HG02623 (cell line): Measurements from ENCODE around the gene CHD9NB.
"Not testable (repeated sequence)": the region's sequence is repeated elsewhere in the genome, so short reads cannot be mapped to it uniquely, and the experiment has no call there.

ENCODE experiments used
- ATAC-seq: cut with Tn5 transposase; IDR thresholded peaks from one replicate; pipeline ENCODE4 v1.9.1; 2021; ENCODE audit warnings: moderate library complexity; ENCODE audit not compliant: unreplicated experiment

Gene CHD9NB

DNA sequence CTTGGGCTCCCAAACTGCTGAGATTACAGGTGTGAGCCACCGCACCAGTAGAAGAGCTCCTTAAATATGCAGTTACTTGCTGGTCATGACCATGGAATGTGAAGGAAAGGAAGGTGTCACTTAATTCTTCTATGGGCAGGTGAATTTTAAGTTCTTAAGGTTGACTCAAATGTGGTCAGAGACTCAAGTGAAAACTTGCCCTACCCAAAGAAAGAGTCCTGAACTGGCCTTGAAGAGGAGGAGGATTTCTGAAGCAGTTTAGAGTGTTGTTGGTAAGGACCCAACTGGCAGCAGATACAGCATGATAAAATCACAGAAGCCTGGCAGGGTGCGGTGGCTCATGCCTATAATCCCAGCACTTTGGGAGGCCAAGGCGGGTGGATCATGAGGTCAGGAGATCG lies 31.4 kb upstream of the CHD9NB start:
- ATAC-seq = no peak

DNA sequence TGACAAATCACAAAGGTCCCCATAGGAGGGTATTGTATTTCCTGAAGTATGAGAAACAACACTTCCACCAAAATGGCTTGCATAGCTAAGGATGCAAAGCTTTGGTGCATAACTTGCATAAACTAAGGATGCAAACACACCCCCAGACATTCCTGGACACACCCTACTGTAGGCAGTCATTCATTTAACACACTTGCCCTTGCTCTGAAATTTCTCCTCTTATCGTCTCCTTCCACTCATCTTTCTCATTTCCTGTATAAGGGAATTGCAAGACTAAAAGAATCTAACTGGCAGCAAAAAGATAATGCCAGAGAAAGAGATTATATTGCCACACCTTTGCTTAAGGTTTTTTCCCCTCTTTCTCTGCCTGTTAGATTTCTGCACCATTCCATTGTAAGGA lies 30.4 kb upstream of the CHD9NB start:
- ATAC-seq = no peak

DNA sequence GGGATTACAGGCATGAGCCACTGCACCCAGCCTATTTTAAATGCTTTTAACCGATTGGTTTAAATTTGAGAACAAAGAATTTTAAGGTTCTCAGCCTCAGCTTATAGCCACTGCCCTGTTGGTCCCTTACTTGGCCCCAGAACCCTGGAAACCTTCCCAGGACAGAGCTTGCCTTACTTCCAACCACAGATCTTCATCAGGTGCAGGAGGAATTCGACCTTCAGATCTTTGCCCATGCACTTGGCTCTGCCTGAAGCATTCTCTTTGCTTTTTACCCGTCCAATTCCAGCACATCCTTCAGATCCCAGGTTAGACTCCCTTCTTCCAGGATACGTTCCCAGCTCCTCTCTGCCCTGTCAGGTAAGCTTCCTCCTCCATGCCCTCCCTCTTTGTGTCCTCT lies 29.8 kb upstream of the CHD9NB start:
- no peak for ATAC-seq

DNA sequence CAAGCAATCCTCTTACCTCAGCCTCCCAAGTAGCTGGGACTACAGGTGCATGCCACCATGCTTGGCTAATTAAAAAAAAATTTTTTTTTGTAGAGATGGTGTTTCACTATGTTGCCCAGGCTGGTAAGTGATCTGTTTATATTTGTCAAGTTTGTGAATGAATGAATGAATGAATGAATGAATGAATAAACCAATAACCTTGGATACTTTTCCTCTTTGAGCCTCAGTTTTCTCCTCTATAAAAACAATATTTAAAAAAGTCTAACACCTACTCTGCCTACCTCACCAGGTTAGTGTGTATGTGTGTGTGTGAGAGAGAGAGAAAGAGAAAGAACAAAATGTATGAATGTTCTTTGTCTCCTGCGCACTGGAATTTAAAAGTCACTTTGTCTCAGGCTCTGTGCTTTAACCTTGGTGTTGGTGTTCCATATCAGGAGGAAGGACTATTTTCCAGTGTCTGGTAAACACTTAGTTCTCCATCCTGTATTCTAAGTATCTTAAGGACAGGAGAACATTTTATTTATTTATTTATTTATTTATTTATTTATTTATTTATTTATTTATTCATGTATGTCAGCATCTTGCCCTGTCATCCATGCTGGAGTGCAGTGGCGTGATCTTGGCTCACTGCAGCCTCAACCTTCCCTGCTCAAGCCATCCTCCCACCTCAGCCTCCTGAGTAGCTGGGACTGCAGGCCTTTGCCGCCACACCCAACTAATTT lies 29.1 kb upstream of the CHD9NB start:
- no peak for ATAC-seq

DNA sequence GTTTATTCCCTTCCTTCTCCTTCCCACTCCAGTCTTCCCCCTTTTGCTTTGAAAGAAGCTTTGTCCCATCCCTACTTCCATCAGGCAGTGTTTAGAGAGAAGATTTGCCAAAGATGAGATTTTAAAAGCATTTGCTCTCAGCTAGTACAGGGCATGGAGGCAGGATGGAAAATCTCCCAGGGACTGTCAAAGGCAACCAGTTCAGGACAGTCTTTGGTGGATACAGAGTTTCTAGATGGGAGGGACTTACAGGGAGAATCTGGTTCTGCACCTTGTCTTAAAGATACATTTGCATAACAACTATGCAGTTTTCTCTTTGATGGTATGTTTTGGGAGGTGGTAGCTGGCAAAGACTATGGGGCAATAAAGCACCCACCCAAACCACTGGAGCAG lies 28.3 kb upstream of the CHD9NB start:
- no peak for ATAC-seq

DNA sequence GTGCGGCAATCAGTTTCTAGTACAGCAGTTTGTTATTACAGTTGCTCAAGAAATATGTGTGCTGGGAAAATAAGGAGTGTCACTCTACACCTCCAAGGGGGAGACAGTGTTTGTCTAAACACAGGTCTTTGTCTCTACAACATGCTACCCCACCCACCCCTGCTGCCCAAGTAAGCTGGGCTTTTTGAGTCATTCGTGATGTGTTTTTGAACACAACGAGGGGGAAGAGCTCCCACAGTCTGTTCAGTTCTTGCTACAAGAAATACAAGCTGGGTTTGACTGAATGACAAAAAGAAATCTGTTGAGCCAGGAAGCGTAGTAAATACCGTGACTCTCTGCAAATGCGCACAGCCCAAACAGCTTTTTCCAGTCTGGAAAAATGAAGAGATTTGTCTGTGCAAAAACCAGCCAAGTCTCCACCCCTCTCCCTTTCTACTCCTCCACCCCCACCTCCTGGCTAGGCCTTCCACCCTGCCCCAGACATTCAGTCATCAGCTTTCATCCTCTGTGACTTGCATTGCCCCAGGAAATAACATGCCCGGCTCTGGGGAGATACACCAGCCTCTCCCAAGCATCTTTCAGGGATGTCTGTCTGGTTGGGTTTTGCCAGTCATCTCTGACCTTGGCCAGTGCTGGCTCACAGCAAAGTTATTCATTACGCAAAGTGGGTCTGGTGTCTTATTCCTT lies 27.8 kb upstream of the CHD9NB start:
- ATAC-seq = no peak

DNA sequence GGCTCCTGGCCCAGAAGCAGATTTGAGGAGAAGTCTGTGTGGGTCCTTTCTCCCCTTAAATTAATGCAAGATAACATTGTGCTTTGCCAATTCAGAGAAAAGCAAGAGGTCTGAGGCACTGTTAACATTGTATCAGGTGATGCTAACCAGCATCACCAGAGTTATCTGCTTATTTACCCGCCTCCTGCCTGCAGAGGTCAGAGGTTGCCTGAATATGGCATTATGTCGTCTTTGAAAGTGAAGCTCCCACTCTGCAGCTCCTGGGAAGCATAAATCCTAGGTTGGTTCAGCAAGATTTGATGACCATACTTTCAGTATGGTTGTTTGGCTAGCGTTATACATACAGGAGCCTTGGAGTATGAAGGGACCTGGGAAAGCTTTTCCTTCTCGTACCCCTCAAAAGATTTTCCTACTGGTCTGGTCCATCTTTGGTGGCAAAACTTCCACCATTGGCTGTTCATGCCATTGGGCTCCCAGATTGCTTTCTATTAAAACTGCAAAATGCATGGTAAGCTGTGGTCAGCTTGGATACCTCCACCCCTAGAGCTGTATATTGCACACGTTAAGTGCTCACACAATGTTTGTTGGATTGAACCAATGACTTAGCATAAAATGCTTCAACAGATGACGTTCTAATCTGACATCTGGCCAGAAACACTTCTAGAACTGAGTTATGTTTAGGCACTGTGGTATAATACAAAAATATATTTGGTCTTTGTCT lies 26.2 kb upstream of the CHD9NB start:
- no peak for ATAC-seq

DNA sequence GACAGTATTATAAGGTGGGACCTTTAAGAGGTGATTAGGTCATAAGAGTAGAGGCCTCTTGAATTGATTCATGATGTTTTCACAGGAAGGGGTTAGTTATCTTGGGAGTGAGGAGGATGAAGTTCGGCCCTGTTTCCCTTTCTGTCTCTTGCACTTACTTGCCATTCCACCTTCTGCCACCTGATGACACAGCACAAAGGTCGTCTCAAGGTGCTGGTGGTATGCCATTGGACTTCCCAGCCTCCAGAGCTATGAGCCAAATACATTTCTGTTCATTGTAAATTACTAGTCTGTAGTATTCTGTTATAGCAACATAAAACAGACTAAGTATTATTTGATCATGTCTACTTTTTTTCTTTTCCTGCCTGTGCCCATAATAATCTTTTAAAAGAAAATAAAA lies 25.6 kb upstream of the CHD9NB start:
- no peak for ATAC-seq

DNA sequence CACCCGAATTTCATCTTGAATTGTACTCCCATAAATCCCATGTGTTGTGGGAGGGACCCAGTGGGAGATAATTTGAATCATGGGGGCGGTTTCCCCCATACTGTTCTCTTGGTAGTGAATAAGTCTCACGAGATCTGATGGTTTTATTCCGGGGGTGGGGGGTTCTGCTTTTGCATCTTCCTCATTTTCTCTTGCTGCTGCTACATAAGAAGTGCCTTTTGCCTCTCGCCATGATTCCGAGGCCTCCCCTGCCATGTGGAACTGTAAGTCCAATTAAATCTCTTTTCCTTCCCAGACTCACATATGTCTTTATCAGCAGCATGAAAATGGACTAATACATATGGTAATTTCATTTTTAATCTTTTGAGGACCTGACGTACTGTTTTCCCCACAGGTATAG lies 22.8 kb upstream of the CHD9NB start:
- not testable (repeated sequence) for ATAC-seq

DNA sequence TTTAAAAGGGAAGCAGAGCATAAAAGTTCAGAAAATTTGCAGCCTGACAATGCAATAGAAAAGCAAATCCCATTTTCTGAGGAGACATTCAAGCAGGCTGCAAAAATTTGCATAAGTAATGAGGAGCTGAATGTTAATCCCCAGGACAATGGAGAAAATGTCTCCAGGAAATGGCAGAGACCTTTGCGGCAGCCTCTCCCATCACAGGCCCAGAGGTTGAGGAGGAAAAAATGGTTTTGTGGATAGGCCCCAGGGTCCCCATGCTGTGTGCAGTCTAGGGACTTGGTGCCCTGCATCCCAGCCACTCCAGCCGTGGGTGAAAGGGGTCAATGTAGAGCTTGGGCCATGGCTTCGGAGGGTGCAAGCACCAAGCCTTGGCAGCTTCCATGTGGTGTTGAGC lies 21.6 kb upstream of the CHD9NB start:
- not testable (repeated sequence) for ATAC-seq

DNA sequence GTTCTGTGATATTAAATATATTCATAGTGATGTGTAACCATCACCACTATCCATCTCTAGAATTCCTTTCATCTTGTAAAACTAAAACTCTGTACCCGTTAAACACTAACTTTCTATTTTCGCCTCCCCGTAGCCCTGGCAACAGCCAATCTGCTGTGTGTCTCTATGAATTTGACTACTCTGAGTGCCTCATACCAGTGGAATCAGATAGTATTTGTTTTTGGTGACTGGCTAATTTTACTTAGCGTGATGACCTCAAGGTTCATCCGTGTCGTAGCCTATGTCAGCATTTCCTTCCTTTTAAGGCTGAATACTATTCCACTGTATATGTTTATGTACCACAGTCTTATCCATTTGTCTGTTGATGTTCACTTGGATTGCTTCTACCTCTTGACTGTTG lies 20.3 kb upstream of the CHD9NB start:
- no peak for ATAC-seq

DNA sequence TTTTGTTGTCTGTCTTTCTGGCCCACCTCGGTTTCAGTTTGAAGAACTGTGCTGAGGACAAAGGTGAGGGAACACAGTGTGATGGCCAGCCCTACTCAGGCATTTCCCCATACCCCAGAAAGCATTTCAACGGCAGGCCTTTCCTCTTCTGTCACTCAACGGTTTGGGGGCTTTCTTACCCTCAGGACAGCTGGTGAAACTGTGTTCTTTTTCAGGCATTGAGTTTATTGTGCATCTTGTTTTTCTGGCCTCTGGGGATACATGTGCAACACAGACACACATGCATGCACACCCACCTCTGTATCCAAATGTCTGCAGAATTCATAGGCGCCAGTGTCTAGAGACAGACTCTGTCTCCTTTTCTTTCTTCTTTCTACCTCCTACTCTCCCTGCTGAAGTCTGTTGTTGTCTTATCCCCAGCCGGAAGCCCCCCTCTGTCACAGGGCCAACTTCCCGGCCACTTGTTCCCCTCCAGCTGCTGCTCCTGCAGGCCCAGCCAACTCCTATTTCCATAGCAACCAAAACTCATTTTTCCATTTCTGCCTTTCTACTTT lies 19.1 kb upstream of the CHD9NB start:
- ATAC-seq = peak; percentile 64

DNA sequence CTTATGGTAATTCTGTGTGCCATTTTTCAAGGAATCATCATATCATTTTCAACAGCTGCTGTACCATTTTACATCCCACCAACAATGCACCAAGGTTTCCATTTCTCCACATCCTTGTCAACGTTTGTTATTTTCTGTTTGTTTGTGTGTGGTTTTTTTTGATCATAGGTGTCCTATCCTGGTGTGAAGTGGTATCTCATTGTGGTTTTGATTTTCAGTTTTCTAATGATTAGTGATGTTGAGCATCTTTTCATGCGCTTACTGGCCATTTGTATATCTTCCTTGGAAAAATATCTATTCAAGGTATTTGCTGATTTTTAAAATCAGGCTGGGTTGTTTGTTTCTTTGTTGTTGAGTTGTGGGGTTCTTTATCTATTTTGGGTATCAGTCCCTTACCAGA lies 17.1 kb upstream of the CHD9NB start:
- no peak for ATAC-seq

DNA sequence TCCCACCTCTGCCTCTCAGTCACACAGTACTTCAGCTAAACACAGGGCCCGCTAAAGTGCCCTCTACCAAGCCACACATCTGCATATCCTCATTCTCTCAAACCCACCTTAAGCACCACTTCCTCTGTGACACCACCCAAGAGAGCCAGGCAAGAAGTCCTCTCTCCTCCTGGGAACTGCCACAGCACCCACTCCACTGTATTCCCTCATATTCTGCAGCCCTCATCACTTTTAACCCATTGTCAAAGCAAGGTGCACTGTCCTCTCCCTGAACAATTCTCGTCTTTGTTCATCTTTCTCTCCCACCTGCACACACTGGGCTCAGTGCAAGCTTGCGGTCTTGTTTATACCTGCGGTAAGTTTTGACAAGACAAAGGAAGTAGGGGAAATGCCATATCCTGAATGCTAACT lies 15.7 kb upstream of the CHD9NB start:
- ATAC-seq = peak; percentile 43

DNA sequence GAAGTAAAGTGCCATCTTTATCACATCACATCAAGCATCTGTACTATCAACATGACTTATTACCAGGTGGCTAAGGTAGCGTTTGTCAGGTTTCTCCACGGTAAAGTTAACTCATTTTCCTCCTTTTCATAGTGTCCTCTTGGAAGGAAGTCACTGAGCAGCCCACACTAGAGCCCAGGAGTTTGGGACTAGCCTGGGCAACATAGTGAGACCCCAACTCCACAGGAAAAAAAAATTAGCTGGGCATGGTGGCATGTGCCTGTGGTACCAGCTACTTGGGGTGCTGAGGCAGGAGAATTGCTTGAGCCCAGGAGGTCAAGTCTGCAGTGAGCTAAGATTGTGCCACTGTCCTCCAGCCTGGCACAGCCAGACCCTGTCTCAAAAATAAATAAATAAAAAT lies 15.0 kb upstream of the CHD9NB start:
- ATAC-seq = no peak

DNA sequence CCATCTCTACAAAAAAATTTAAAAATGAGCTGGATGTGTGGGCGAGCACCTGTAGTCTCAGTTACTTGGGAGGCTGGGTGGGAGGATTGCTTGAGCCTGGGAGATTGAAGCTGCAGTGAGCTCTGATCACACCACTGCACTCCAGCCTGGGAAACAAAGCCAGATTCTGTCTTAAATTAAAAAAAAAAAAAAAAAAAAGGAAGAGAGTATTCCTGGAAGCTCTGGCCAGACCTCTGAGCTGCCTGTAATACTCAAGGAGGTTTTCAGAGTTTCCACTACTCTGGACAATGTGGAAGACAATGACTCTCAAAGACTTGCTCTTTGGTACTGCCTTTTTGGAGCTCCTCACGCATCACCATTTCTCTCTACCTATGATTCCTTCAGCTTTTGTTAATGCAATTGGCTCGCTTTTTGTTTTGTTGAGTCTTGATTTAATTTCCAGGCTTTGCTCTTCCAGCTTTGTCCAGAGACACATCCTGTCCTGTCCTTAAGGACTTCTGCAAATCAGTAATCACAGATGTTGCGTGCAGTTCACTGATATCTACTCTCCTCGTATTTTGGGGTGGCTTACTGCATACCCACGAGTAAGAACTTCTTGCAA lies 12.9 kb upstream of the CHD9NB start:
- ATAC-seq = no peak

DNA sequence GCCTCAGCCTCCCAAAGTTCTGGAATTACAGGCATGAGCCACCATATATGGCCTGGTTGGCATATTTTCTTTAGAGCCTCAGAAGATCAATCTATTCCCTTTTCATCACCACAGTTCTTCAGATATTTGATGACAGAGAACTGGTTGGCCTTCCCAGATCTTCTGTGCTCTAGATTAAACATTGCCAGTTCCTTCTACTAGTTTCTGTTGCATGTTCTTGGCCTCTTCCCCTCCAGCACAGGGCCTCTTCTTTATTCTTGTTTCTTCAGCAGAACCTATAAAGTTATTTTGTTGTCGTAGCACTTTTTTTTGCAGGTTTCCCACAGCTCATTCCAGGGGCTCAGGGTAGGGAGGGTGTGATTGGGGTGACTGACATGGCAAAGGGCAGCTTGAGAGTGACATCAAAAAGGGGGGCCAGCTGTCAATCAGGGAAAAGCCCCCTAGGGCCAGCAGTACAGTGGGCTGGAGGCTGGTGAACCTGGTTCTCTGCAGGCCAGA lies 11.4 kb upstream of the CHD9NB start:
- ATAC-seq = no peak

DNA sequence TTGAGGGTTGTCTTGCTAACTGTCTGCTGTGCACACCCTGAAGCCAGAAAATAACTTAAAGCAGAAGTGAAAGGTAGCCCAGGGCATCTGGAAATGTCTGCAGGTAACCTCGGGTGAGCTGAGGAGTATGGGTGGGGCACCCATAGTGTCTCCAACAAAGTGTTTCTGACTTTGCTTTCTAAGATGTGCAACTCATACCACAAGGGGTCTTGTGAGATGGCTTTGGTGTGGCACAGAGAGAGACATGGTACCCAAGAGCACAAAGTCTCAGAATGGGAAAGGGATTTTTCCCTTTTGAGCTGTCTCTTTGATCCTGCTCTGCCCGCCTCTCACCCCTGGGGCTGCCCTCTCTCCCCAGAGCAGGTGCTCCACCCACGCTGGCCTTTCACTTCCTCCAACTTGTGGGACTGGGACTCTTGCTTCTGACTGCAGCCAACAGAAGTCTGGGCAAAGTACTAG lies 9.0 kb upstream of the CHD9NB start:
- ATAC-seq = peak; percentile 80

DNA sequence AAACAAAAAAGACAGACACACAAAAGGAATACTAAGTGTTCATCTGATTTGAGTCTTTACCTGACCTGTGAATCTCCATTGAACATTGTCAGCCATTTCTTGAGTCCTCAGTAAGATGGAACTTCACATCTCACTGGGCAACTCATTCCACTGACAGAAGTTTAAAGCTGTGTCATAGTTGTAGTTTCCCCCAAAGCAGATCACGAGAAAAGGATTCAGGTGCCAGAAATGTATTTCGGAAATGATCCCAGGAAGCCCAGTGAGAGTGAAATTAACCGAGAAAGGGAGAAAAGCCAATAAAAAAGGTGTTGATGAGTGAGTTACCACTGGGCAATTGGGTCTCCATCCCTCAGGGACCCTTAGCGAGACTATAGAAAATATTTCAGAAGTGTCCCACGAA lies 8.6 kb upstream of the CHD9NB start:
- ATAC-seq = no peak

DNA sequence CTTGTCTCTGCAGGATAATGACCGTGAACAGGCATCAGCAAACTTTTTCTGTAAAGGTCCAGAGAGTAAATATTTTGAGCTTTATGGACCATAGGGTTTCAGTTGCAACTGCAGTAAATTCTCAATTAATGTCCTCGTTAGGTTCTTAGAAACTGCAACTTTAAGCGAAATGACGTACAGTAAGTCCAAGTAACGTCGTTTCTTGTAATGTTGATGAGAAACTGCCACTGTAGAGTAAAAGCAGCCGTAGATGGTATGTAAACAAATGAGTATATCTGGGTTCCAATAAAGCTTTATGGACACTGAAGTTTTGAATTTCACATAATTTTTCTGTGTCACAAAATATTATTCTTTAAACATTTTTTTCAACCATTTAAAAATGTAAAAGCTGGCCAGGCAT lies 7.0 kb upstream of the CHD9NB start:
- ATAC-seq = no peak

DNA sequence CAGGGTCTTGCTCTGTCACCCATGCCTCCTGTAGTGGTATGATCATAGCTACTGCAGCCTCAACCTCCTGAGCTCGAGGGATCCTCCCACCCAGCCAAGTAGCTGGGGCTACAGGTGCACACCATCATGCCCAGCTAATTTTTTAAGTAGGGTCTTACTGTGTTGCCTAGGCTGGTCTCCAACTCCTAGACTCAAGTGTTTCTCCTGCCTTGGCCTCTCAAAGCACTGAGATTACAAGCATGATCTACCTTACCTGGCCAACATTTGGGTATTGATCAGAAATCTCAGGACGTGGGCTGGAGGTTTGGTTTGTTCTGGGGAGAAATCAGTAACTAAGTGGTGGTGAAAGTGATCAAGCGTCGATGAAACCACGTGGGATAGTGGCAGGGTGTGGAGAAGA lies 6.2 kb upstream of the CHD9NB start:
- no peak for ATAC-seq
